Ovary (tissue), 3 donors: ENCODE results near the gene PDCD2.

ENCODE experiments used
- EP300 ChIP-seq: sonication (generic); formaldehyde crosslinking; IDR thresholded peaks from one replicate; pipeline ENCODE4 v1.6.1; 2017; ENCODE audit warnings: antibody characterized with exemption
- POLR2A ChIP-seq: fragments of 450-650 bp; IDR thresholded peaks from one replicate; pipeline ENCODE4 v1.6.1; 2017; ENCODE audit warnings: antibody characterized with exemption, mild to moderate bottlenecking, moderate library complexity
- TF ChIP-seq, protein P1 (sequence below), 3 donors: fragments of 450-650 bp in 2 of 3; fragments of 200-600 bp in 1 of 3; IDR thresholded peaks; one replicate each; pipeline versions ENCODE4 v1.5.1 to v1.8.0; 2016 to 2022; ENCODE audit warnings: antibody characterized with exemption in 3 of 3, mild to moderate bottlenecking in 1 of 3
- donor health status: DM: no; HTN: no; CAD: no.

DNA sequence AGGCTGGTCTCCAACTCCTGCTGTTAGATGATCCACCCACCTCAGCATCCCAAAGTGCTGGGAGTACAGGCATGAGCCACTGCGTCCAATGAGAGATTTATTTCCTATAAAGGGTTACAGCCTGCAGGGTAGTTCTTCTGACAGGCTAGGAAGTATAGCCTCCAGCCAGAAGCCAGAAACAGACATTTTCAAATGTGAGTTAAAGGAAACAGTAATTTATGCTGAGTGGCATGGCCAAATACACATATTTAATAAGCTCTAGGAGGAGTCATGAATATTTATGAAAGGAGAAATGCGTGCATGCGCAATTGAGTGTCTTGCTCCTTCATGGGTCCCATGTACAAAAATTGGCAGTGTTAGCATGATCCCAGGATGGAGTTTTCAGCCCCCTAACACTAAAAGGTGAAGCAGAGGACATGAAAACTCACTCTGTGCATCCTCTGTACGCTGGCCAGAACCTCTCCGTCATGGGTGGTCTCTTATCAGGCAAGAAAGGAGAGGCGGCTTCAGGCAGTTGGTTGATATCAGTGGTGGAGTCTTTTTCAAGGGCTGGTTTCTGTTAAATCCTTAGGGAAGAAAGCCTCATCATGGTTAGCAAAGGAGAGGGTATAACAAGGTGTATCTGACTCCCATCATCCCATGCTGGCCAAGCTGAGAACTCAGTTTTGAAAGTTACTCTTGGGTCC lies 21.3 kb upstream of the PDCD2 start:
- TF ChIP-seq, protein P1, sequence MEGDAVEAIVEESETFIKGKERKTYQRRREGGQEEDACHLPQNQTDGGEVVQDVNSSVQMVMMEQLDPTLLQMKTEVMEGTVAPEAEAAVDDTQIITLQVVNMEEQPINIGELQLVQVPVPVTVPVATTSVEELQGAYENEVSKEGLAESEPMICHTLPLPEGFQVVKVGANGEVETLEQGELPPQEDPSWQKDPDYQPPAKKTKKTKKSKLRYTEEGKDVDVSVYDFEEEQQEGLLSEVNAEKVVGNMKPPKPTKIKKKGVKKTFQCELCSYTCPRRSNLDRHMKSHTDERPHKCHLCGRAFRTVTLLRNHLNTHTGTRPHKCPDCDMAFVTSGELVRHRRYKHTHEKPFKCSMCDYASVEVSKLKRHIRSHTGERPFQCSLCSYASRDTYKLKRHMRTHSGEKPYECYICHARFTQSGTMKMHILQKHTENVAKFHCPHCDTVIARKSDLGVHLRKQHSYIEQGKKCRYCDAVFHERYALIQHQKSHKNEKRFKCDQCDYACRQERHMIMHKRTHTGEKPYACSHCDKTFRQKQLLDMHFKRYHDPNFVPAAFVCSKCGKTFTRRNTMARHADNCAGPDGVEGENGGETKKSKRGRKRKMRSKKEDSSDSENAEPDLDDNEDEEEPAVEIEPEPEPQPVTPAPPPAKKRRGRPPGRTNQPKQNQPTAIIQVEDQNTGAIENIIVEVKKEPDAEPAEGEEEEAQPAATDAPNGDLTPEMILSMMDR (IDR thresholded peaks at IDR 0.05), result no peak
- no peak for TF ChIP-seq POLR2A
- no peak for TF ChIP-seq EP300
